GM21717 (cell line): ENCODE measurements around the gene P2RX6.
"Not testable (repeated sequence)": the region's sequence is repeated elsewhere in the genome, so short reads cannot be mapped to it uniquely, and the experiment has no call there.

Experiments used
- ATAC-seq: cut with Tn5 transposase; IDR thresholded peaks from one replicate; pipeline ENCODE4 v1.9.1; 2021; ENCODE audit warnings: mild to moderate bottlenecking, moderate library complexity; ENCODE audit not compliant: unreplicated experiment

Gene P2RX6

DNA sequence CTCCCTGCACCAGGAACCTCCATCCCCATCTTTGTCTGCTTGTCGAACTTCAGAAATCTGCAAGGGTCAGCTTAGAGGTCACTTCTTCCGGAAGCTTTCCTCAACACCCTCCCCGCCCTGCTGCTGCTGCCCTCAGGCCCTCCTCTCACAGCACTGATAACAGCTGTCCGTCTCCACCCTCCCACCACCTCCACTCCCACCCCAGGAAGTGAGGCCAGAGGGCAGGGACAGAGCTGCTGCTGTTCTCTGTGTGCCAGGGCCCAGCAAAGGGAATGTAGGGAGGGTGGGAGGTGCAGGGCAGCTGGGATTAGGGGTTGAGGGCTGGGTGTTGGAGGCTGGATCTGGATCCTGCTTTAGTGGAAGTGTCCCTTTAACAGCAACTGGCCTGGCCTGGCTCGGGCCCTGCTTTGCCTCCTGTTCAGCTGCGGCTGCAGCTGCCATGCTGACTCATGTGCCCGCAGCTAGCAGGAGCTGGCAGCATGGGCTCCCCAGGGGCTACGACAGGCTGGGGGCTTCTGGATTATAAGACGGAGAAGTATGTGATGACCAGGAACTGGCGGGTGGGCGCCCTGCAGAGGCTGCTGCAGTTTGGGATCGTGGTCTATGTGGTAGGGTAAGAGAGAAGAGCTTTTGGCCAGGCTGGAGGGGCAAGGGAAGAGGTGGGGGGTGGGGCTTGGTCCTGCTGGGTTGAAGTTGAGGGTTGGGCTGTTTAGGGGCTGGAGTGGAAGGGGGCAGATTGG, at the start of gene P2RX6:
Gene P2RX6, plus strand, starts transcription at position 440 of the 740 bp plus-strand sequence. Its CDS starts 10 bp downstream, at position 450.
- no peak for ATAC-seq

DNA sequence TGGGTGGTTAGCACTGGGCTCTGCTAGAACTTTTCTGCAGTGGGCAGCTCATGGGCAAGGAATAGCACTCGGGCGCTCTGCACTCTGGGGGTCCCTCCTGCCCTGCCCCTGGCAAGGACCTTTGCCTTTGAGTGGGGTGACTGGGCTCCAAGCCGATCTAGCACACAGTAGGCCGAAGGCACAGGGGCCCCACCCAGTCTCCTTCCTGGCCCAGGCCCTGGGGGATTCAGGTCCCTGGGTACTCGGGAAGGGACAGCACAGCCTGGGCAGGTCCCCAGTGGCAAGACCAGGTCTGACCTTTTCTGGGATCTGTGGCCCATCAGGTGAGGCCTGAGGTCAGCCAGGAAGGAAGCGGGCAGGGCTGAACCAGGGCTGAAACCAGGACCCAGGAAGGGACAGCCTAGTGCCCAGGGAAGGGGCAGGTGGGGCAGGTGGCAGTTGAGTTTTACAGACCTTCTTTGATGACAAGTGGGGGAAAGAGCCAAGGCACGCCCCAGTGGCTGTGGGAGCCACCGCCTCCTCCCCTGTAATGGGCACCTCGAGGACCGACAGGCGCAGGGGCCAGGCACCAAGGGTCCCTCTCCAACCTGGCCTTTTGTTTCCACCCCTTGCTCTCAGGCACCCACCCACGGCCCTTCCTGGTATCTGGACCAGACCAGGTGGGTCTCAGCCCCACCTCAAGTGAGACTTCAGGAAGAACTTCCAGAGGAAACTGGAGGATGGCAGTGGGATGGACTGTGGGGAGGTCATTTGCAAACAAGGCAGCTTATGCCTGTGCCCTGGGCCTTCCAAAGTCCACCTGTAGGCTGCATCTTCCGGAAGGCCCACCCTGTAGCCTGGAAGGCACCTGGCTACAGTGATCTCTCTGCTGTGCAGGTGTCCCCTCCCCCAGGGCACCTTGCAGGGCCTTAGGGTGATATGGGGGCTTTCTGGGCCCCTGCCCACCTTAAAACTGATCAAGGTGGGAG, 48.8 kb upstream of the P2RX6 start:
- ATAC-seq, result no peak

DNA sequence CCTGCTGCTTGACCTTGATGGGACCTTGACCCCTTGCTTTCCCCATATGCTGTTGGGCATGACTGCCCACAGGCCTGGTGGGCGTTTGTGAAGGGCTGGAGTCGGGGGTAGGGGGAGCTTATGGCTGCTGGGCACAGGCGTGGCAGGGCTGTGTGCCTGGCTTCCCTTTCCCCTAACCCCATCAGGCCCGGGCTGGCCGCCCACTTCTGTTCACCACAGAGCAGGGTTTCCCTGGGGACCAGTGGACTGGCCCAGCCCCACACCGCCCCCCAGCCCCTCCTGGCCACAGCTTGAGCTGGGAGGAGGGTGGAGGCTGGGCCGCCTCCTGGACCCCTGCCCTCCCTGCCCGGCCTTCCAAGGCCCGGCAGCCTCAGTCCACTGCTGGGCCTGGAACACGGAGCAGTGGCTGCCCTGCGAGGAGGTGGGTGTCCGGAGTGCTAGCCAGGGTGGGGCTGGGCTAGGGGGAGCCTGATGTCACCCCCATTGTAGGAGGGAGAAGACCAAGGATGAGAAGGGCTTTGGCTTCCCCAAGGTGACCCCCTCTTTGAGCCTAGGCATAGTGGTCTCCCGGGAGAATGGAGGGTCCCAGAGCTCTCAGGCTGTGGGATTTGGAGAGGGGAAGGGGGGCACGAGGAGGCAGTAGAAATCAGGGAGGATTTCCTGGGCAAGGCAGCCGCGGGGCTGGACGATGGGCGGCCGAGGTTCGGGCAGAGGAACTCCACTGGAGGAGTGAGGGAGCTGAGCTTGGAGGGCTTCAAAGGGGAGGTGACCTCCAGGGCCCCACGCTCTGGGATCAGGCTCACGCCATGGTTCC, 47.9 kb upstream of the P2RX6 start, which contains the start of gene AIFM3:
Gene AIFM3, plus strand, starts transcription at position 373 of the 814 bp plus-strand sequence. CDS start 690 bp downstream, outside the sequence.
- no peak for ATAC-seq

DNA sequence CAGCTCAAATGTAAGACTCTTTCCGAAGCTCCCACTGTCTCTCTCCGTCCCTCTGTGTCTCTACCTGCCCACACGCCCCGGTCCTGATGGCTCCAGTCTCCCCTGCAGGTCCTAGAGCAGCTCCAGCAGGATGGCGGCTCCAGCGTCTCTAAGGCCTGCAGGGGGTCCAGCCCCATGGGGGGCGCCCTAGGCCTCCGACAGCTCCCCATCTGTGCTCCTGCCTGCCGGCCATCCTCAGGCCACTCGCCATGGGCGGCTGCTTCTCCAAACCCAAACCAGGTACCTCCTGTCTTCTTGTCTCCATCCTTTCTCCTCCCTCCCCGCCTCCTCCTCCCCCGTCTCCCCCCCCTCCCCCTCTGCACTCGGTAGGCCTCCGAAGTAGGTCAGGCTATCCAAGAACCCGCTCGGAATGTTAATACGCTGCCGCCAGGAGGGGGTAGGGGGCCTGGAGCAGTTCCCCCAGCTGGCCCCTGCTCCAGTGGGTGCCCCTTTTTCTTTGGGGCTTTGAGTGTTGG, 47.2 kb upstream of the P2RX6 start:
- ATAC-seq, result no peak

DNA sequence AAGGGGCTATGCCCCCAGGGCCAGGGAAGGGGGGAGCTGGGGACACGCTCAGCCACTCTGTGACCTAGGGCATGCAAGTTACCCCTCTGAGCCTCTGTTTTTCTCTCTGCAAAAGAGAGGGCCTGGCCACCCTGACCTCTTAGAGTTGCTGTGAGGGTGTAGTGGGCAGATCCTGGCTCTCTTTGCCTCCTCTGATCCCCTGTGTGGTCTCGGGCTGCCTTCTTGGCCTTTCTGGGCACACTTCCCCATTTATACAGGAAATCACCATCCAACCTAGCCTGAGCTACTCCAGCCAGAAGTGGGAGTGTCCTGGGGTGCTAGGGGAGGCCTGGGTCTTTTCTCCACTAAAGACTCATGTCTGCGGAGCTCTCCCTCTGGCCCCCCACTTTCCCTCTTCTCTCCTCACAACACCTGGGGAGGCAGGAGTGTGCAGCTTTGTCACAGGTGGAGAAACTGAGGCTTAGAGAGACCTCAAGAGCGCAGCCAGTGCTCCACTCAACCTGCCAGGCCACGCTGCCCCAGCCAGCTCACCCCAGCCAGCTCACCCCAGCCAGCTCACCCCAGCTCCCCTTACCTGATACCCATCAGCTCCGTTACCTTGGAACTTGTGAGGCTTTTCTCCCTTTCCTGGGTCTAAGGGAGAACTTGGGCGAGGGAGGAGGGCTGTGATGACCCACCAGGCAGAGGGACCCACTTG, 46.5 kb upstream of the P2RX6 start:
- ATAC-seq, result no peak

DNA sequence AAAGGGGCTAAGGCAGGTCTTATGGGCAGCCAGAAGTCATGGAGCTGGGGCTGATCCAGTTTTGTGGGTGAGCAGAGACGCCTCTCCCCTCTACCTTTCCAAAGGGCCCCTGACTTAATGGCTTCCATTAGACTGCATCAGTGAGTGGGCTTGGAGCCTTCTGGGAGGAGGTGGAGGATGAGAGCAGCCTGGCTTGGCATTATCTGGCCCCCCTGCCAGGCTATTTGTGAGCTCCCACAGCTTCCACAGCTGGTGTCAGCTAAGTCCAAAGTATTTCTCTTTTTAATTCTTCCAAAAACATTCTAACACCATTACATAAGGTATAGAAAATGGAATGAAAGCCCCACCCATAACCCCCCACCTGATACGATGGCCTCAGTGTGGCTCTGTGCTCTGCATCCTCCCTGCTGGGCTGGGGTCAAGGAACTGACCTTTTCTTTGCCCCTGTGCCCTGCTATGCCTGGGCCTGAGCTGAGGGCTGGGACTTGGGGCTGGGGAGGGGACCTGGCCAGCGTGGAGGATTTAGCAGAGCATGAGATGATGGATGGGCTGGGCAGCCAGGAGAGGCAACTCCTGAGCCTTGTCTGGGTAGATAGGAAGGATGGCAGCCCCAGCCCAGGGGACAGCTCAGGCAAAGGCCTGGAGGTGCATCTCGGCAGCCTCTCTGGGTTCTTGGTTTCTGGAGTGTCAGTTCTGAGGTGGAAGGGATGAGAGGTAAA, 43.9 kb upstream of the P2RX6 start:
- ATAC-seq, result no peak

DNA sequence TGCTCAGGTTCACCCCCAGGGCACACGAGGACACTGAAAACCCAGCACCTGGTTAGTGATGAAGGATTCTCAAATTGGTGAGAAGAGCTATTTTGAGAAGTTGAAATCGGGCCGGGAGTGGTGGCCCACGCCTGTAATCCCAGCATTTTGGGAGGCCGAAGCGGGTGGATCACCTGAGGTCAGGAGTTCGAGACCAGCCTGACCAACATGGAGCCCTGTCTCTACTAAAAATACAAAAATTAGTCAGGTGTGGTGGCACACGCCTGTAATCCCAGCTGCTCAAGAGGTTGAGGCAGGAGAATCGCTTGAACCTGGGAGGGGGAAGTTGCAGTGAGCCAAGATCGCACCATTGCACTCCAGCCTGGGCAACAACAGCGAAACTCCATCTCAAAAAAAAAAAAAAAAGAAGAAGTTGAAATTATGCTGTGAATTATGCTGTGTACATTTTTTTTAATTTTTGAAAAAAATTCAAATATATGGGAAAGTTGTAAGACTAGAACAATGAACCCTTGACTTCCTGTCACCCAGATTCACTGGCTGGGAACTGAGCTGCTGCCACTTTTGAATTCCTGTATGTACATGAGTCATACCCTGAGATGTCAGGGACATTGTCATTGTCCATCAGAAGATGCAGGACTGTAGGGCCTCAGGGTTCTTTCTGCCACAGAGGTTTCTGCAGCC, 42.8 kb upstream of the P2RX6 start:
- ATAC-seq, result not testable (repeated sequence)

DNA sequence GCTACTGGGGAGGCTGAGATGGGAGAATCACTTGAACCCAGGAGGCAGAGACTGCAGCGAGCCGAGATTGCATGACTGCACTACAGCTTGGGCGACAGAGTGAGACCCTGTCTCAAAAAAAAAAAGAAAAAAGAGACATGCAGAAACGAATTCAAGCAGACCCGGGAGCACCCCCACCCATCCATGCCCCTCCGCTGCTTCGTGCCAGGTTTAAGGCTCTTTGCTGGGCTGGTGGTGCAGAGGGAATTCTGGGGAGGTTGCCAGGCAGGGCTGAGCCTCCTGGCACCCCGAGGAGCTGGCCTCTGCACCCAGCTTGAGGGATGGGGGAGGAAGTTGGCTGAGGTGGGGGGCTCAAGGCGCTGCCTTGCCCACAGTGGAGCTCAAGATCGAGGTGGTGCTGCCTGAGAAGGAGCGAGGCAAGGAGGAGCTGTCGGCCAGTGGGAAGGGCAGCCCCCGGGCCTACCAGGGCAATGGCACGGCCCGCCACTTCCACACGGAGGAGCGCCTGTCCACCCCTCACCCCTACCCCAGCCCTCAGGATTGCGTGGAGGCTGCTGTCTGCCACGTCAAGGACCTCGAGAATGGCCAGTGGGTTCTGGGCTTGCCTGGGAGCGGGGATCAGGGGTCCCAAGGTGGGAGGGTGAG, 41.9 kb upstream of the P2RX6 start:
- no peak for ATAC-seq

DNA sequence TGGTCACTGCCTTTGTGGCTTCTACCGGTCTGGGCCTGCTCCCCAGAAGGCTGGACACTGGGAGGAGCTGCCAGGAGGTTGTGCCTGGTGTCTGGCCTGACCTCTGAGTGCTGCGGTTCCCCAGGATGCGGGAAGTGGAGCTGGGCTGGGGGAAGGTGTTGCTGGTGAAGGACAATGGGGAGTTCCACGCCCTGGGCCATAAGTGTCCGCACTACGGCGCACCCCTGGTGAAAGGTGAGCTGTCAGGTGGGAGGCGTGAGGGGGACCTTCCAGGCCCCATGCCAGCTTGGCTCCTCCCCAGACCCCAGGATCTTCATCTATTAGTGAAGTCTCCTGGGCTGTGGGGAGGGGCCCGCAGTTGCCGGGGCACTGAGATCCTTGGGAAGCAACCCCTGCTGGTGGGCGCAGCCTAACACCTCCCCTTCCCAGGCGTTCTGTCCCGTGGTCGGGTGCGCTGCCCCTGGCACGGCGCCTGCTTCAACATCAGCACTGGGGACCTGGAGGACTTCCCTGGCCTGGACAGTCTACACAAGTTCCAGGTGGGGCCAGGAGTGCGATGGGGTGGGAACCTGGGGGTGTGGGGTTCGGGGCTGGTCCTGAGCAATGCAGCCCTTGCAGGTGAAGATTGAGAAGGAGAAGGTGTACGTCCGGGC, 41.2 kb upstream of the P2RX6 start:
- no peak for ATAC-seq

DNA sequence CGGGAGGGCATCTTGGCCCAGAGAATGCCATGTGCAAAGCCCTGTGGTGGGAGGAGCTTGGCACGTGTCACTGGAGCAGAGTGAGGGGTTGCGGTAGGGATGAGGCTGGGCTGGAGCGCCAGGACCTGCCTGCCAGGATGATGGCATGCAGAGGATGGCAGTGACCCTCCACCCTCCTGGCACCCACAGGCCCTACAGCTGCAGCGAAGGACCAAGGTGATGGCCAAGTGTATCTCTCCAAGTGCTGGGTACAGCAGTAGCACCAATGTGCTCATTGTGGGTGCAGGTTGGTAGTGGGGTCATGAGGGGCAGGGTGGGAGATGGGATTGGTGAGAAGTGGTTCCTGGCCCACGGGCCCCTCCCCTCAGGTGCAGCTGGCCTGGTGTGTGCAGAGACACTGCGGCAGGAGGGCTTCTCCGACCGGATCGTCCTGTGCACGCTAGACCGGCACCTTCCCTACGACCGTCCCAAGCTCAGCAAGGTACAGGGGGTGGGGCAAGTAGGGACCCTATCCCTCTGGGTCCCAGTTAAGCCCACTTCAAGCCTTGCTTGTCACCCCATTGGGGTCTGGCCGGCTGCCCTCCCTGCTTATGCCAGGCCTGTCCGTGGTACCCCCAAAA, 40.5 kb upstream of the P2RX6 start:
- ATAC-seq, result no peak

DNA sequence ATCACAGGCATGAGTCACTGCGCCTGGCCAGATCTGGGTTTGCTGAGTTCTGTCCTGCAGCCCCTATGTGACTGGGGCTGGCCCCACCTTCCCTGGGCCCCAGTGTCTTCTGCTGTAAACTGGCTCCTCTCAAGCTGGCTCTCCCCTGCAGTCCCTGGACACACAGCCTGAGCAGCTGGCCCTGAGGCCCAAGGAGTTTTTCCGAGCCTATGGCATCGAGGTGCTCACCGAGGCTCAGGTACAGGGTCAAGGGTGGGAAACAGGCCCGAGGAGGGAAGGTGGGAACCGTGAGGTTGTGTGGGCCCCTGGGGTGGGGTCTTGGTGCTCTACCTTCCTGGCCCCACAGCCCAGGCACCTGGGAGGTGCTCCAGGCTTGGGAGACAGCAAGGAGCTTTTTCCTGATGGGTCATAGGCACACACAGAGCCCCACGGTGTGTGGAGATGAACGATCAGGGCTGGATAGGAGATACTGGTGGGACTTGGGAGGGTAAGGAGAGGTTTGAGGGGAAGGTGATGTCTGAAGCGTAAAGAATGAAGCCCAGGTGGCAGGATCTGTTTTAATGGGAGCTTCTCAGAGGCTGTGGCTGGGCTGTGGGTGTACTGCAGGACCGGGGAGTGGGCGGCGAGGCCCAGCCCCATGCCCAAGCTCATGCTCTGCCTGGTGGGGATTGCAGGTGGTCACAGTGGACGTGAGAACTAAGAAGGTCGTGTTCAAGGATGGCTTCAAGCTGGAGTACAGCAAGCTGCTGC, 39.2 kb upstream of the P2RX6 start:
- ATAC-seq, result no peak

DNA sequence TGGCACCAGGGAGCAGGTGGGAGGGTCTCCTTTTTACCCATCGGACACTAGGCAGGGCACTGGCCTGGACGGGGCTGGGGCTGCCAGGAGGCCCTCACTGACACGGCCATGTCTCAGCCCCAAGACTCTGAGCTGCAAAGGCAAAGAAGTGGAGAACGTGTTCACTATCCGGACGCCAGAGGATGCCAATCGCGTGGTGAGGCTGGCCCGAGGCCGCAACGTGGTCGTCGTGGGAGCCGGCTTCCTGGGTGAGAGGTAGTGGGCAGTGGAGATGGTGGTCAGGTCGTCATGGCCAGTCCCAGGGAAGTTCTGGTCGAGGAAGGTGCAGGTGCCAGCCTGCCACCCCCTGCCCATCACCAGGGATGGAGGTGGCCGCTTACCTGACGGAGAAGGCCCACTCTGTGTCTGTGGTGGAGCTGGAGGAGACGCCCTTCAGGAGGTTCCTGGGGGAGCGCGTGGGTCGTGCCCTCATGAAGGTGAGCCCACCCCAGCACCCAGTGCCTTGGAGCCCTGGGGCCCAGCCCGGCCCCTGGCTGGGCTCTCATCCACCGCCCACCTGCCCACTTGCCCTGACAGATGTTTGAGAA, 38.6 kb upstream of the P2RX6 start:
- ATAC-seq, result no peak

DNA sequence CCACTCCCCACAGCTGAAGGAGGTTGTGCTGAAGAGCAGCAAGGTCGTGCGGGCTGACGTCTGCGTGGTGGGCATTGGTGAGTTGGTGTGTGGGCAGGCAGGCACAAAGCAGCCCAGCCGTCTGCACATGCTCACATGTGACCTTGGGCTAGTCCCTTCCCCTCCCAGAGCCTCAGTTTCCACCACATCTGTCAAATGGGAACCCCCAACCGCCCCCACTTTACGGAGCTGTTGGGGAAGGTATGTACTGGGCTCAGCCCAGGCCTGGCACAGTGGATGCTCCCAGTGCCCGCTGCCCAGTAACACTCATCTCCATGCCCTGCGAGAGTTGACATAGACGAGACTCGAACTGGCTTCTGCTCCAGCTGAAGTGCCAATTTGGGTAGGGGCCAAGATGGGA, 37.9 kb upstream of the P2RX6 start:
- ATAC-seq, result no peak

DNA sequence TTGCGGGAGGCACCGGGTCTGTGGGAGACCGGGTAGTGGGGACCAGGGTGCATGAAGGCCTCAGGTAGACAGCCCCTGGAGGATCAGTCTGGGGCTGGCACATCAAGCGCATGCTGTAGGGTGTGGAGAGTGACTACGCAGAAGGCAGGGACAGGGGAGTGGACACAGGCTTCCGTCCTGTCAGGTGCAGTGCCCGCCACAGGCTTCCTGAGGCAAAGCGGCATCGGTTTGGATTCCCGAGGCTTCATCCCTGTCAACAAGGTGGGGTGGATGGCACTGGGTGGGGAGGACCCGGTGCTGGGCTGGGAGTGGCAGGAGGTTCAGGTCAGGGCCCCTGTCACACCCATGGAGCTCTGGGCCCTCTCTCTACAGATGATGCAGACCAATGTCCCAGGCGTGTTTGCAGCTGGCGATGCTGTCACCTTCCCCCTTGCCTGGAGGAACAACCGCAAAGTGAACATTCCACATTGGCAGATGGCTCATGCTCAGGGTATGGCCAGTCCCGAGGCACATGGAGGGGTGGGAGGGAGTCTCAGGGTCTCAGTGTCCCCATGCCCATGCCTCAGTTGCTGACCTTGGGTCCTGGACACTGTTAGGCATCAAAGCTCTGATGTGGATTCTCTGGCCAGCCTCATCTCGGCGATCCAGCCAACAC, 37.3 kb upstream of the P2RX6 start:
- no peak for ATAC-seq

DNA sequence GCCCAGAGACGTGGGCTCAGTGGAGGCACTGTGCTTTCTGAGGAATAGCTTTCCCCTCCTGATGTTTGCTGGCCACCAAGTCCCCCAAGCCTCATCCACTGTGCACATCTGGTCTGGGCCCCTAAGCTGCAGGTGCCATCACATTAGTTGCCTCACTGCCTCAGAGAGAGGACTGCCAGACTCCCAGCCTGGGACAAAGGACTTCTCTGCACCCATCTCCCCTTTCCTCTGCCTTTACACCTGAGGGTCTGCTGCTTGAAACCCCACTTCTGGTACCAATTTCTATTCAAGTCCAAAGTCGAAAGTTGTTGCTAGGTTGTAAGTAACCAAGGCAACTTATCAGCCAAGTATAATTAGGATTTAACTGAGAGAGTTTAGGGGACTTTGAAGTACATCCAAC, 36.5 kb upstream of the P2RX6 start:
- no peak for ATAC-seq

DNA sequence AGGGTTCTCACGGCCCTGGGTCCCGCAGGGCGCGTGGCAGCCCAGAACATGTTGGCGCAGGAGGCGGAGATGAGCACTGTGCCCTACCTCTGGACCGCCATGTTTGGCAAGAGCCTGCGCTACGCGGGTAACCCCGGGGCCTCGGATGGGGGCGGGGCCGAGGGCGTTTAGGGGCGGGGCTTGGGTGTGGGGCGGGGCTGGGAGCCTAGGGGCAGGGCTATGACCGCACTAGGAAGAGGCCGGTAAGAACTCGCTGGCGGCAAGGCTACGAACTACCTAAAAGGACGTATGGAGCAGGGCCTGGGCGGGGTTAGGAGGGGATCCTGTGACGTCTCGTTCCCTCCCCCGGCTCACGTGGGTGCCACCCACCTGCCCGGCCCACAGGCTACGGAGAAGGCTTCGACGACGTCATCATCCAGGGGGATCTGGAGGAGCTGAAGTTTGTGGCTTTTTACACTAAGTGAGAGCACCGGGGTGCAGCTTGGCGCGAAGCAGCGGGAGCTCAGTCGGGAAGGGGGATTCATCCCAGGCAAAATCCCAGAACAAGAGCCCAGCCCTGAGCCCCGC, 35.6 kb upstream of the P2RX6 start:
- ATAC-seq, result no peak
